A549 (cell line): ENCODE results near the gene ACBD4. TPM values are rescaled to one million over a fixed set of nuclear protein-coding genes. Genes with fewer than 3 reads are reported as not detected.
A peak's percentile ranks its signal among the peaks of the same experiment; 100 is the strongest.

Experiments used
- ATAC-seq, 2 experiments: fragments of 200-7000 bp in 1 of 2; fragments of >200 bp in 1 of 2; cut with Nextera tagmentation in 1 of 2; cut with Tn5 transposase in 1 of 2; 3 replicates each; pipeline versions ENCODE4 v1.8.0 to v1.9.1; 2018 to 2020; ENCODE audit warnings: mild to moderate bottlenecking in 1 of 2, moderate library complexity in 1 of 2
- CTCF ChIA-PET: fragments of 300-600 bp; sonication (Branson Sonifier 250); formaldehyde crosslinking; extraction: SDS; loops from one replicate; lab custom pipeline; 2021; ENCODE audit warnings: antibody characterized with exemption, inconsistent platforms; lab: Yijun Ruan, JAX
- POLR2A ChIA-PET: fragments of 350-600 bp; formaldehyde crosslinking; extraction: SDS; loops from one replicate; lab custom pipeline; 2021; ENCODE audit warnings: antibody characterized with exemption, inconsistent platforms; lab: Yijun Ruan, JAX
- DNase-seq, 2 experiments: peaks; one replicate each; pipeline versions ENCODE4 v3.0.0 to v3.0.0-alpha.2; 2011 to 2016; ENCODE audit warnings: low read depth in 1 of 2, low spot score in 1 of 2
- FAIRE-seq: peaks from 2 replicates; lab custom pipeline; 2011; peaks lifted over from hg19 to GRCh38; lab: Jason Lieb, UNC
- H3K27ac ChIP-seq, 2 experiments: fragments of >200 bp; sonication (Bioruptor Twin); formaldehyde crosslinking; 3 replicates each; pipeline ENCODE4 v1.5.1; 2016 to 2017
- H3K4me1 ChIP-seq: fragments of >200 bp; sonication (Bioruptor Twin); formaldehyde crosslinking; 3 replicates; pipeline ENCODE4 v1.6.1; 2016
- H3K4me2 ChIP-seq: fragments of >200 bp; sonication (Bioruptor Twin); formaldehyde crosslinking; 3 replicates; pipeline ENCODE4 v1.6.1; 2016
- H3K4me3 ChIP-seq: fragments of >200 bp; sonication (Bioruptor Twin); formaldehyde crosslinking; 3 replicates; pipeline ENCODE4 v1.5.1; 2016
- H3K9me3 ChIP-seq: fragments of >200 bp; sonication (Bioruptor Twin); formaldehyde crosslinking; 3 replicates; pipeline ENCODE4 v1.6.1; 2016
- EHMT2 ChIP-seq: fragments of 200-600 bp; sonication (generic); IDR thresholded peaks from 2 replicates; pipeline ENCODE4 v1.6.1; 2016; ENCODE audit warnings: antibody characterized with exemption, low read depth, mild to moderate bottlenecking, moderate library complexity
- JUN ChIP-seq, 2 experiments: fragments of >200 bp; sonication (Bioruptor Twin); formaldehyde crosslinking; IDR thresholded peaks; 2 replicates in 1 of 2; 3 replicates in 1 of 2; pipeline ENCODE4 v1.6.1; 2016 to 2017
- PBX3 ChIP-seq: IDR thresholded peaks from 2 replicates; pipeline ENCODE4 v1.6.1; 2012
- POLR2A ChIP-seq: IDR thresholded peaks from 2 replicates; pipeline ENCODE4 v1.6.1; 2012; ENCODE audit warnings: mild to moderate bottlenecking, low read length
- POLR2AphosphoS2 ChIP-seq: conservative IDR thresholded peaks from 2 replicates; pipeline ENCODE4 v1.6.1; 2012; ENCODE audit warnings: low read length, improper control_type of control experiment, inconsistent platforms
- RAD21 ChIP-seq, 2 experiments: fragments of >200 bp in 1 of 2; sonication (Bioruptor Twin) in 1 of 2; formaldehyde crosslinking in 1 of 2; IDR thresholded peaks in 1 of 2; conservative IDR thresholded peaks in 1 of 2; 2 replicates in 1 of 2; 3 replicates in 1 of 2; pipeline ENCODE4 v1.6.1; 2012 to 2018; ENCODE audit warnings: inconsistent platforms in 1 of 2
- REST ChIP-seq: fragments of 200-600 bp; sonication (generic); IDR thresholded peaks from 2 replicates; pipeline ENCODE4 v1.6.1; 2016; ENCODE audit warnings: antibody characterized with exemption, mild to moderate bottlenecking, moderate library complexity
- RNF2 ChIP-seq: fragments of 200-600 bp; sonication (generic); IDR thresholded peaks from 2 replicates; pipeline ENCODE4 v1.6.1; 2016; ENCODE audit warnings: low read depth, mild to moderate bottlenecking, antibody characterized with exemption, moderate library complexity, borderline replicate concordance
- TFCP2L1 ChIP-seq: fragments of 250-450 bp; sonication (Bioruptor Pico); IDR thresholded peaks from 2 replicates; pipeline ENCODE4 v1.5.0; 2021; ENCODE audit warnings: mild to moderate bottlenecking
- WGBS: methylation state at CpG from one replicate; pipeline ENCODE4 v1.1.6; 2017; ENCODE audit errors: missing lambda C conversion rate; 5-methylcytosine and 5-hydroxymethylcytosine counted together
- polyA plus RNA-seq, 4 experiments: library from polyadenylated mRNA; depleted of rRNA in 3 of 4; stranded (reverse); fragments of >200 nt; fragmentation: RNase III in 1 of 4; extraction: RNeasy Plus Mini Kit Qiagen cat#74134 plus additional on column Dnase treatment in 1 of 4; gene quantifications; 2 replicates in 3 of 4; 3 replicates in 1 of 4; pipeline ENCODE4 v1.2.3, GENCODE V29; 2011 to 2017
- TF ChIP-seq, protein P1 (sequence below): fragments of 450-650 bp; IDR thresholded peaks from 2 replicates; pipeline ENCODE4 v1.6.1; 2014; ENCODE audit warnings: antibody characterized with exemption
- TF ChIP-seq, protein P2 (sequence below): fragments of >200 bp; sonication (Bioruptor Twin); formaldehyde crosslinking; IDR thresholded peaks from 3 replicates; pipeline ENCODE4 v1.6.1; 2016

ACBD4 gene
- polyA plus RNA-seq, 2 of the 4 experiments (the other 2 are of a cell fraction) = 11.4 to 13.7 TPM

GRCh38 chr17:45149669-45150664 lies 14.5 kb downstream of the ACBD4 start:
- DNase-seq = peak; percentile 35 to 72
- 2% methylated on average over 56 of the region's 56 CpGs for WGBS
- peak in 1 of 2 experiments; percentile 4; a peak in 2 of 6 replicates for ATAC-seq

More at GRCh38 chr17:45149669-45150664, 14.5 kb downstream of the ACBD4 start:
- FAIRE-seq = no peak
- Histone ChIP-seq H3K27ac (peak overlapping the region; percentile 92 to 94), H3K4me3 (peak overlapping the region; percentile 74), H3K4me1 (peaks cover 28% of the 10 kb centered on the region), H3K4me2 (peak overlapping the region; percentile 73), H3K9me3 (no peaks in the 10 kb centered on the region)
- TF ChIP-seq RAD21 (conservative IDR thresholded peaks at IDR 0.05 in 1 of 2, IDR thresholded peaks at IDR 0.05 in 1 of 2) = no peak
- TF ChIP-seq PBX3 = peak; percentile 43; the same call in 1 of the 2 replicates
- TF ChIP-seq POLR2AphosphoS2 = no peak
- TF ChIP-seq, protein P1, sequence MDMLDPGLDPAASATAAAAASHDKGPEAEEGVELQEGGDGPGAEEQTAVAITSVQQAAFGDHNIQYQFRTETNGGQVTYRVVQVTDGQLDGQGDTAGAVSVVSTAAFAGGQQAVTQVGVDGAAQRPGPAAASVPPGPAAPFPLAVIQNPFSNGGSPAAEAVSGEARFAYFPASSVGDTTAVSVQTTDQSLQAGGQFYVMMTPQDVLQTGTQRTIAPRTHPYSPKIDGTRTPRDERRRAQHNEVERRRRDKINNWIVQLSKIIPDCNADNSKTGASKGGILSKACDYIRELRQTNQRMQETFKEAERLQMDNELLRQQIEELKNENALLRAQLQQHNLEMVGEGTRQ = no peak
- TF ChIP-seq TFCP2L1 (CRISPR knock-in tag) = no peak
- TF ChIP-seq JUN (IDR thresholded peaks at IDR 0.05) = peak in 1 of 2 experiments; percentile 53; a peak in 3 of 5 replicates
- TF ChIP-seq RNF2 = peak; percentile 58; the same call in 1 of the 2 replicates
- TF ChIP-seq, protein P2, sequence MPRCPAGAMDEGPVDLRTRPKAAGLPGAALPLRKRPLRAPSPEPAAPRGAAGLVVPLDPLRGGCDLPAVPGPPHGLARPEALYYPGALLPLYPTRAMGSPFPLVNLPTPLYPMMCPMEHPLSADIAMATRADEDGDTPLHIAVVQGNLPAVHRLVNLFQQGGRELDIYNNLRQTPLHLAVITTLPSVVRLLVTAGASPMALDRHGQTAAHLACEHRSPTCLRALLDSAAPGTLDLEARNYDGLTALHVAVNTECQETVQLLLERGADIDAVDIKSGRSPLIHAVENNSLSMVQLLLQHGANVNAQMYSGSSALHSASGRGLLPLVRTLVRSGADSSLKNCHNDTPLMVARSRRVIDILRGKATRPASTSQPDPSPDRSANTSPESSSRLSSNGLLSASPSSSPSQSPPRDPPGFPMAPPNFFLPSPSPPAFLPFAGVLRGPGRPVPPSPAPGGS = peak; percentile 19; the same call in 1 of the 3 replicates
- TF ChIP-seq EHMT2 = no peak
- TF ChIP-seq REST = no peak
- TF ChIP-seq POLR2A = peak; percentile 34; the same call in 1 of the 2 replicates
- POLR2A ChIA-PET = interaction anchor here (0.6 to 7.5 kb wide), 27 partner anchors 7 to 374 kb away, joined by 3 to 404 read pairs (median 15); partner anchors contain the start of genes ACBD4, FMNL1, HEXIM2 and MAP3K14
- CTCF ChIA-PET = interaction anchor here (0.7 to 43.5 kb wide), 29 partner anchors 17 to 374 kb away, joined by 3 to 2147 read pairs (median 4); partner anchors contain the start of genes ACBD4, FMNL1, HEXIM2 and PLCD3
